Endothelial cell of umbilical vein (primary cell): Measurements from ENCODE around the gene EFHB. TPM values are rescaled to one million over a fixed set of nuclear protein-coding genes. Genes with fewer than 3 reads are reported as not detected.
"Not testable (repeated sequence)": the region's sequence is repeated elsewhere in the genome, so short reads cannot be mapped to it uniquely, and the experiment has no call there.

Experiments used
- BruUV-seq: library from RNA; stranded (reverse); fragments of 400-500 nt; replicated peaks from 2 replicates; lab custom pipeline; 2021; lab: Mats Ljungman, UMichigan
- CTCF ChIA-PET: fragments of 300-600, 350-600 bp; sonication (Branson Sonifier 250); formaldehyde crosslinking; loops from one replicate; lab custom pipeline; 2021; ENCODE audit warnings: antibody characterized with exemption, inconsistent platforms; lab: Charles Lee
- POLR2A ChIA-PET: fragments of 300-600, 350-600 bp; sonication (Branson Sonifier 250); formaldehyde crosslinking; loops from one replicate; lab custom pipeline; 2021; ENCODE audit warnings: antibody characterized with exemption, inconsistent platforms; lab: Charles Lee
- DNase-seq: peaks from one replicate; pipeline ENCODE4 v3.0.0-alpha.2; 2011; ENCODE audit warnings: low read depth, low spot score
- FAIRE-seq: peaks from 2 replicates; lab custom pipeline; 2011; peaks lifted over from hg19 to GRCh38; lab: Jason Lieb, UNC
- H2AFZ ChIP-seq: 2 replicates; pipeline ENCODE4 v1.6.0; 2012; ENCODE audit warnings: low read depth, low read length, control low read depth, inconsistent platforms
- H3K27ac ChIP-seq: 2 replicates; pipeline ENCODE4 v1.5.1; 2011; ENCODE audit warnings: low read depth, mild to moderate bottlenecking, control low read depth, low read length, moderate library complexity; ENCODE audit not compliant: insufficient read depth
- H3K27me3 ChIP-seq, 2 experiments: 2 replicates each; pipeline versions ENCODE4 v1.6.0 to v1.6.1; 2011; ENCODE audit warnings: low read length in 2 of 2, mixed read lengths in 1 of 2; ENCODE audit not compliant: control insufficient read depth in 2 of 2, insufficient read depth in 2 of 2
- H3K36me3 ChIP-seq, 2 experiments: 2 replicates in 1 of 2; 3 replicates in 1 of 2; pipeline ENCODE4 v1.5.1; 2011; ENCODE audit warnings: low read length in 2 of 2, mild to moderate bottlenecking in 1 of 2, moderate library complexity in 1 of 2; ENCODE audit not compliant: control insufficient read depth in 2 of 2, insufficient read depth in 2 of 2; ENCODE audit errors: extremely low read depth in 1 of 2
- H3K4me1 ChIP-seq: 3 replicates; pipeline ENCODE4 v1.5.1; 2011; ENCODE audit warnings: mild to moderate bottlenecking, low read length; ENCODE audit not compliant: control insufficient read depth, insufficient read depth; ENCODE audit errors: extremely low read depth
- H3K4me2 ChIP-seq: 2 replicates; pipeline ENCODE4 v1.6.1; 2011; ENCODE audit warnings: low read length, control low read depth, mixed read lengths; ENCODE audit not compliant: insufficient read depth
- H3K4me3 ChIP-seq, 3 experiments: fragments of 200-600 bp in 1 of 3; sonication (generic), shearing (Covaris generic) in 1 of 3; replicated peaks in 1 of 3; 2 replicates each; pipeline ENCODE4 v1.5.1; 2011 to 2016; ENCODE audit warnings: control low read depth in 3 of 3, low read length in 3 of 3, mild to moderate bottlenecking in 2 of 3, inconsistent platforms in 1 of 3, low read depth in 1 of 3, moderate library complexity in 1 of 3; ENCODE audit not compliant: insufficient read depth in 1 of 3
- H3K79me2 ChIP-seq: 2 replicates; pipeline ENCODE4 v1.6.0; 2012; ENCODE audit warnings: low read length, inconsistent platforms; ENCODE audit not compliant: control insufficient read depth, insufficient read depth
- H3K9ac ChIP-seq: replicated peaks from 2 replicates; pipeline ENCODE3; 2011; ENCODE audit warnings: low read length, control low read depth; ENCODE audit not compliant: insufficient read depth; ENCODE audit errors: extremely low read depth
- H3K9me1 ChIP-seq: replicated peaks from 3 replicates; pipeline ENCODE4 v1.6.0; 2011; ENCODE audit warnings: mild to moderate bottlenecking, low read length; ENCODE audit not compliant: control insufficient read depth, insufficient read depth; ENCODE audit errors: extremely low read depth
- H3K9me3 ChIP-seq: replicated peaks from 2 replicates; pipeline ENCODE4 v1.5.1; 2012; ENCODE audit warnings: low read length, inconsistent platforms; ENCODE audit not compliant: control insufficient read depth, insufficient read depth
- H4K20me1 ChIP-seq: replicated peaks from 2 replicates; pipeline ENCODE3; 2011; ENCODE audit warnings: mild to moderate bottlenecking, low read length; ENCODE audit not compliant: control insufficient read depth, insufficient read depth; ENCODE audit errors: extremely low read depth
- FOS ChIP-seq: IDR thresholded peaks from 2 replicates; pipeline ENCODE4 v1.6.1; 2011; ENCODE audit warnings: mild to moderate bottlenecking, low read length, moderate library complexity, borderline replicate concordance; ENCODE audit not compliant: insufficient read depth
- GATA2 ChIP-seq: IDR thresholded peaks from 2 replicates; pipeline ENCODE4 v1.7.0; 2011; ENCODE audit warnings: low read depth, mild to moderate bottlenecking, moderate library complexity, mixed read lengths, low read length; ENCODE audit not compliant: insufficient read length, insufficient read depth
- POLR2A ChIP-seq: IDR thresholded peaks from 2 replicates; pipeline ENCODE4 v1.6.1; 2012; ENCODE audit warnings: low read depth, mild to moderate bottlenecking, control low read depth, low read length
- dilution Hi-C: fragments of 300-500 bp; cut with MboI; formaldehyde crosslinking; loops from one replicate; pipeline ENCODE4 v1.15.0; 2019; ENCODE audit warnings: low sequenced_read_pairs; ENCODE audit not compliant: extremely low pct_ligation_motif_present
- intact Hi-C: fragments of 100-400 bp; cut with micrococcal nuclease; formaldehyde crosslinking; loops from one replicate; pipeline ENCODE4 v1.10.0; 2022
- polyA plus RNA-seq, 4 experiments: library from polyadenylated mRNA; depleted of rRNA in 3 of 4; stranded (reverse) in 3 of 4; unstranded in 1 of 4; fragments of >200 nt; gene quantifications; 2 replicates each; pipeline versions ENCODE4 v1.2.1 to v1.2.3, GENCODE V29; 2011 to 2012; ENCODE audit warnings: missing spikeins in 1 of 4
- total RNA-seq: library from RNA; stranded (reverse); gene quantifications from 2 replicates; pipeline ENCODE4 v1.2.3, GENCODE V29; 2021

The EFHB gene
- total and polyA plus RNA-seq, 2 donors (not counting 3 experiments of a cell fraction or from before 2014, with no cell fraction given), result 0.82 TPM; not detected in 1

DNA sequence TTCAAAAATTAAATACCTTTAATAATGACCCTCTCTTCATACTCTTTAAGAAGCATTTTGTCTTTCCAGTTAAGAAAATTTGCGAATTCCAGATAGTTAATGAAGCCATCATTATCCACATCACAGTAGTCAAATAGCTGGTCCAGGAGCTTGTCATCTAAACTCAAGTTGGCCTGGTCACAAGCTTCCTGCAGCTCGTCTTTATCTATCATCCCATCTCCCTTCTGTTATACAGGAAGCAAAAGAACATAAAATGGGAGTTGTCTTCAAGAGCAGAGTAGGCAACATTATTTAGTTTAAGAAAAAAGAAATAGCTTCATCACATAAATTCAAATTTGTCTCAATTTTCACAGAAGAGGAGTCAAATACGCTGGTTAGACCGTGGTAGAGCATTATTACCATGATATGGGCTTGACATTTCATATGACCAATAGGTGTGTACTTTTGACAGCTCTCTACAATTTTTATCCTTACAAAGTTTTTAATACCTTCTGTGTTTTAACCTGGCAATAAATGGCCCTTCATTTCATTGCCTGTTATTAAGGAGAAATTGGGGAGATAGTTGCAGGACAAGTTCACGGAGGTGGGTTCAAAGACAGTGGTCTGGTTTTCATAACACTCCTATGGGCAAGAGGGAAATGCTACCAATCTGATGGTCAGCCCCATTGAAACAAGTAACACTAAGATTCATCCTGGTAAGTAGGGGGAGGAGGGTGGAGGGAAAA, 45.4 kb downstream of the EFHB start:
- peak overlapping the region; percentile 79 for H3K27ac ChIP-seq

DNA sequence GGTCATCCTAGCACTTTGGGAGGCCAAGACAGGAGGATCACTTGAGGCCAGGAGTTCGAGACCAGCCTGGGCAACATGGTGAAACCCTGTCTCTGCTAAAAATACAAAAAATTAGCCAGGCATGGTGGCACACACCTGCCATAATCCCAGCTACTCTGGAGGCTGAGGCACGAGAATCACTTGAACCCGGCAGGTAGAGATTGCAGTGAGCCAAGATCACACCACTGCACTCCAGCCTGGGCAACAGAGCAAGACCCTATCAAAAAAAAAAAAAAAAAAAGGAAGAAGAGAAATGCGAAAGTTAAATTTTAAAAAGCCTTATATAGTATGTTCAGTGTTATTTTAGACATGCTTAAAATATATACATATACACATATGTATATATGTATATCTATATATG, 46.9 kb downstream of the EFHB start:
- FAIRE-seq, dilution Hi-C loops, H4K20me1 ChIP-seq, H3K79me2 ChIP-seq, H3K27ac ChIP-seq, H3K9me1 ChIP-seq, H3K36me3 ChIP-seq, H3K9me3 ChIP-seq, H3K4me3 ChIP-seq, H3K9ac ChIP-seq, H3K4me2 ChIP-seq, BruUV-seq, DNase-seq, H3K27me3 ChIP-seq, H2AFZ ChIP-seq: not testable (repeated sequence)
- CTCF ChIA-PET, result interaction anchor here (0.8 to 6.4 kb wide), 7 partner anchors 10 to 296 kb away, joined by 3 to 46 read pairs (median 5); no protein-coding TSS in a partner anchor
- peaks cover 20% of the 10 kb centered on the region for H3K4me1 ChIP-seq
- intact Hi-C loops, result loop anchor here (5.0 kb wide), 2 partner anchors 270 to 1465 kb away; no protein-coding TSS in a partner anchor
- POLR2A ChIA-PET, result interaction anchor here (0.7 kb wide), 1 partner anchor 11 kb away, joined by 3 read pairs; no protein-coding TSS in a partner anchor

More for the DNA sequence above, 45.4 kb downstream of the EFHB start:
- POLR2A ChIA-PET, result interaction anchor here (1.5 kb wide), 1 partner anchor 59 kb away, joined by 3 read pairs; no protein-coding TSS in a partner anchor
- TSS peak; percentile 95 for BruUV-seq
- Histone ChIP-seq H3K27me3 (no peaks in the 10 kb centered on the region), H3K9me3 (no peaks in the 10 kb centered on the region), H3K9me1 (no peaks in the 10 kb centered on the region), H3K36me3 (no peaks in the 10 kb centered on the region), H4K20me1 (no peaks in the 10 kb centered on the region), H3K9ac (peak overlapping the region; percentile 12), H3K79me2 (no peaks in the 10 kb centered on the region), H2AFZ (peak overlapping the region; percentile 73), H3K4me2 (peak overlapping the region; percentile 92), H3K4me1 (peaks cover 20% of the 10 kb centered on the region), H3K4me3 (peak overlapping the region in 1 of 3 experiments; percentile 49)
- FAIRE-seq (no peak), DNase-seq (peak; percentile 36)
- dilution Hi-C loops, result no loop called here
- CTCF ChIA-PET, result interaction anchor here (0.9 to 6.4 kb wide), 9 partner anchors 9 to 353 kb away, joined by 3 to 46 read pairs (median 5); partner anchors contain the start of gene KAT2B
- intact Hi-C loops, result loop anchor here (1.0 to 5.0 kb wide), 7 partner anchors 59 to 1466 kb away; partner anchors contain the start of genes RAB5A and SGO1
- TF ChIP-seq FOS, result no peak
- TF ChIP-seq GATA2, result peak; percentile 80
- TF ChIP-seq POLR2A, result no peak
